ENCODE measurements around the gene DRC7.

DRC7 gene

DNA sequence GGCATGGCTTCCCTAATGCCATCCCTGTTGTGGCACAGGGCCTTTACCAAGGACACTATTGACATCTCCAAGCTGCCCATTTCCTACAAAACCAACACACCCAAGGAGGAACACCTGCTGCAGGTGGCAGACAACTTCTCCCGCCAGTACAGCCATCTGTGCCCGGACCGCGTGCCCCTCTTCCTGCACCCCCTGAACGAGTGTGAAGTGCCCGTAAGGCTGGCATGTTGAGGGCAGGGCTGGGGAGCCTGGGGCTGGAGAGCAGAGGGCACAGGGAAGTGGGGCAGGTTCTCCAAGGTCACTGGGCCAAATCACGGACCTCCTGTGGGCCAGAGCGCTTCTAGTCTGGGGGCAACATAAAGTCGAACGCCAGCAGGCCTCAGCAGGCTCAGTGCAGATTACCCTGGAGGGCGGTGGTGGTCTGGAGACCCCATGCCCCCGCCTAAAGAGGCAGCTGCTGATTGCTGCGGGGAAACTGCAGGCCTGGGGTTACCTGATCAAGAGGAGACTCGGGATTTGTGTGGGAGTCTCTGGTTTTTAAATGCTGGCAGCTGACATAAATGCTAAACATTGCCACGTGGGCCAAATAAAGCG lies 4.3 kb downstream of the DRC7 start:
- FAIRE-seq (no peak), DNase-seq (ENCODE audit: insufficient read length, low spot score) (no peak)
- TF ChIP-seq, protein P1, sequence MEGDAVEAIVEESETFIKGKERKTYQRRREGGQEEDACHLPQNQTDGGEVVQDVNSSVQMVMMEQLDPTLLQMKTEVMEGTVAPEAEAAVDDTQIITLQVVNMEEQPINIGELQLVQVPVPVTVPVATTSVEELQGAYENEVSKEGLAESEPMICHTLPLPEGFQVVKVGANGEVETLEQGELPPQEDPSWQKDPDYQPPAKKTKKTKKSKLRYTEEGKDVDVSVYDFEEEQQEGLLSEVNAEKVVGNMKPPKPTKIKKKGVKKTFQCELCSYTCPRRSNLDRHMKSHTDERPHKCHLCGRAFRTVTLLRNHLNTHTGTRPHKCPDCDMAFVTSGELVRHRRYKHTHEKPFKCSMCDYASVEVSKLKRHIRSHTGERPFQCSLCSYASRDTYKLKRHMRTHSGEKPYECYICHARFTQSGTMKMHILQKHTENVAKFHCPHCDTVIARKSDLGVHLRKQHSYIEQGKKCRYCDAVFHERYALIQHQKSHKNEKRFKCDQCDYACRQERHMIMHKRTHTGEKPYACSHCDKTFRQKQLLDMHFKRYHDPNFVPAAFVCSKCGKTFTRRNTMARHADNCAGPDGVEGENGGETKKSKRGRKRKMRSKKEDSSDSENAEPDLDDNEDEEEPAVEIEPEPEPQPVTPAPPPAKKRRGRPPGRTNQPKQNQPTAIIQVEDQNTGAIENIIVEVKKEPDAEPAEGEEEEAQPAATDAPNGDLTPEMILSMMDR (IDR thresholded peaks at IDR 0.05; ENCODE audit: insufficient read depth, missing control alignments): no peak

DNA sequence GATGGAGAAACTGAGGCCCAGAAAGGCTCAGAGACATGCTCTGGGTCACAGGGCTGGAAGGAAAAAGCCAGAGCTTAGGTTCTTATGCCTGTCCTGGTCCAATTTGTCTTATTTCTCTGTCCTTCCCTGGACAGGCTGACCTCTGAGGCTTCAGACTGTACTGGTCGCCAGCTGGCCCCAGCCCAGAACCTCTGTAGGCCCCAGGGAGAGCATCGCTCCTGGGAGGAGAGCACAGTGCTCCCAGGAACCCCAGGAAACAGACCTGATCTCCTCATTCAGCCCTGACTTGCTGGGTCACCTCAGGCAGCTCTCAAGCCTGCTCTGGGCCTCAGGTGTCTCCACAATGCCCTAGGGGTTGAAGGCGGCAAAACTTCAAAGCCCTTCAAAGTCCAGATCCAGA lies 4.9 kb downstream of the DRC7 start:
- TF ChIP-seq, protein P1 (IDR thresholded peaks at IDR 0.05; ENCODE audit: insufficient read depth, missing control alignments): no peak
- DNase-seq (ENCODE audit: insufficient read length, low spot score) (no peak), FAIRE-seq (no peak)

DNA sequence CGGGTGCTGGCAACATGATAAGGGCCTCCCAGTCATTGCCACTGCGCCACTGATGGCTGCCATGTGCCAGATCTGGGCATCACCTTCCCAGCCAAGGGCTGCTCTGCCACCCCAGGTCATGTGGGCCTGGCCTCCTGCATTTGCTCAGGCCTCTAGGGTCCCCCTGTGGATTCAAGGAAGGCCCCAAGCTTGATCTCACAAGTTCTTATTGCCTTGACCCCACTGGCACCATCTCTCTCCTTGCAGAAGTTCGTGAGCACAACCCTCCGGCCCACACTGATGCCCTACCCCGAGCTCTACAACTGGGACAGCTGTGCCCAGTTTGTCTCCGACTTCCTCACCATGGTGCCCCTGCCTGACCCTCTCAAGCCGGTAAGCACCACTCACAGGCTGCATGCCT lies 5.3 kb downstream of the DRC7 start:
- DNase-seq (ENCODE audit: insufficient read length, low spot score) (no peak), FAIRE-seq (no peak)
- TF ChIP-seq, protein P1 (IDR thresholded peaks at IDR 0.05; ENCODE audit: insufficient read depth, missing control alignments): no peak

DNA sequence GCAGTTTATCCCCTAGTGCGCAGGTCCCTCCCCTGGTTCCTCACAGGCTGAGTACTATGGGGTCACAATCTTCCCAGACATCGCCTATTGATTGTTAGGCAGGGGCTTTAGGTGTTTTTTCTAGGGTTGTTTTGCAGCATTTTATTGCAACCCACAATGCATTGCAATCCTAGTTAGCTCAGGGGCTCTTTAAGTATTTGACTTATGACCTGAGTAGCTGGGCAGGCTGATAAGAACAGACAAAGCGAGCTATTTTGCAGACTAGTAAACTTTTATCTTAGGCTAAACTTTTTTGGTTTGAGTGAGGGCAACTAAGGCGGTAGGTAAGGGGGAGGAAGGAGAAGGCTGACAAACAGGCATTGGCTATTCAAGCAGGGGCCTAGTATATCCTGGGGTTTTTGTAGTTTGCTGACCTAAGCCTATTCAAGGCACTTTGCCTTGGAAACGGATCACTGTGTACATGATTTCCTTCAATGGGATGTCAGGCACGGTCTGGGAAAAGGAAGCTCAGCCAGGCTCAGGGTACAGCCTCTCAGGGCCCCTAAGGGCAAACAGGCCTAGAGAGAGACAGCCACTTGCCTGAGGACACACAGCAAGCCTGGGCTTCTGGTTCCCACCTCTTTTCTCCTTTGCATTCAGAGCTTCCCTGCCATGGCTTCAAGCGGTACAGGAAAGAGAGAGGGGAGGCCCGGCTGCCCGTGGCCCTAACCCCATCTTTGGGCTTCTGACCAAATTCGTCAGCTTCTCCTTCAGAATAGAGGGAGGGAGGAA lies 6.4 kb downstream of the DRC7 start:
- TF ChIP-seq, protein P1 (IDR thresholded peaks at IDR 0.05; ENCODE audit: insufficient read depth, missing control alignments): no peak
- DNase-seq (ENCODE audit: insufficient read length, low spot score) (no peak), FAIRE-seq (no peak)

DNA sequence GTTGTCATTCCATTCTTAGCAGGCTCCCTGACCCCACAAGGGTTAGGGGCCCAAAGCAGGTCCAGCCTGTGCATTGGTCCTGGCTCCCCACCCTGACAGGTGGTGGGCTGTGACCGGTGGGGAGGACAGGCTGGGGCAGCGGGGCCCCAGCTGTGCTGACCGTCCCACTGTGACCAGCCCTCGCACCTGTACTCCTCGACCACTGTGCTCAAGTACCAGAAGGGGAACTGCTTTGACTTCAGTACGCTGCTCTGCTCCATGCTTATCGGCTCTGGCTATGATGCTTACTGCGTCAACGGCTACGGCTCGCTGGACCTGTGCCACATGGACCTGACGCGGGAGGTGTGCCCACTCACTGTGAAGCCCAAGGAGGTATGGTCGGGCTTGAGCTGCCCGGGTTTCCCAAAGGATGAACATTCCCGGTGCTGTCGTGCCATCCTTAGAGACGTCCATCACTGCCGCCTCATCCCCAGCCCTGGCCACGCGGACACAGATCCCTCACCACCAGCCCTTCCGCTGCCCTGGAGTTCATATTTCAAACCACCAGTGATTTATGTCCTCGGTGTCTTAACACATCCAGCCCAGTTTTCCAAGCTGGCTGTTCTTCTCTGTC lies 7.3 kb downstream of the DRC7 start:
- FAIRE-seq: no peak
- no peak for DNase-seq (ENCODE audit: insufficient read length, low spot score)
- TF ChIP-seq, protein P1 (IDR thresholded peaks at IDR 0.05; ENCODE audit: insufficient read depth, missing control alignments): no peak

DNA sequence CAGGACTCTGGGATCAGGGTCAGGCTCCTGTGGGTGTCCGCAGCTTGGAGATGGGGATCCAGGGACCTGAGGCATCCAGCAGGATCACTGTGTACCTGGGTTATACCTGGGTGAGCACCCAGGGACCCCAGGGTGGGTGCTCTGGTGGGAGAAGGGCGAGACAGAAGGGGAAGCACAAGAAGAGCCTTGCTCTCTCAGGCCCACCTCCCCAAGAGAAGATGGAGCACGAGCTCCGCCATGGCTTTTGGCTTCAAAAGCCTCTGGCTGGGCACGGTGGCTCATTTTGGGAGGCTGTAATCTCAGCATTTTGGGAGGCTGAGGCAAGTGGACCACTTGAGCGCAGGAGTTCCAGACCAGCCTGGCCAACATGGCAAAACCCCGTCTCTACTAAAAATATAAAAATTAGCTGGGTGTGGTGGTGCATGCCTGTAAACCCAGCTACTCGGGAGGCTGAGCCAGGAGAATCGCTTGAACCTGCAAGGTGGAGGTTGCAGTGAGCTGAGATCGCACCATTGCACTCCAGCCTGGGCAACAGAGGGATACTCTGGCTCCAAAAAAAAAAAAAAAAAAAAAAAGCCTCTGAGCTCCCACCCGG lies 8.9 kb downstream of the DRC7 start:
- TF ChIP-seq, protein P1 (IDR thresholded peaks at IDR 0.05; ENCODE audit: insufficient read depth, missing control alignments): no peak
- no peak for DNase-seq (ENCODE audit: insufficient read length, low spot score)
- no peak for FAIRE-seq
